ENCODE measurements around the gene IFI30. TPM values are rescaled to one million over a fixed set of nuclear protein-coding genes. Genes with fewer than 3 reads are reported as not detected.

Gene IFI30
- polyA plus RNA-seq, 1 of the 3 experiments (the other 2 are of a cell fraction): 11.6 TPM

- Histone ChIP-seq H4K20me1 (ENCODE audit: insufficient read depth) (no peaks in the 10 kb centered on the region), H2AFZ (ENCODE audit: low read depth) (peak overlapping the region; percentile 84; the same call in 1 of the 2 replicates), H3K27me3 (ENCODE audit: insufficient read depth) (no peaks in the 10 kb centered on the region), H3K79me2 (ENCODE audit: insufficient read depth) (no peaks in the 10 kb centered on the region), H3K9ac (no peak overlapping the region), H3F3A (replicated peaks; ENCODE audit: insufficient read depth) (no peaks in the 10 kb centered on the region), H3K4me1 (ENCODE audit: control insufficient read depth in 1 of 2, insufficient read depth in 2 of 2, low read depth in 1 of 2, low read length in 1 of 2) (peaks cover 0 to 19% of the 10 kb centered on the region in 2 experiments; a peak in 1 of 4 replicates), H3K9me3 (no peaks in the 10 kb centered on the region), H3K9me2 (no peaks in the 10 kb centered on the region), H3K36me3 (replicated peaks in 1 of 2; ENCODE audit: control insufficient read depth in 1 of 2, insufficient read depth in 2 of 2, low read length in 1 of 2) (no peaks in the 10 kb centered on the region), H3K4me2 (peak overlapping the region; percentile 82), H3K4me3 (ENCODE audit: low read depth in 2 of 2, low read length in 1 of 2) (peak overlapping the region; percentile 55 to 59), H3K27ac (ENCODE audit: low read depth in 2 of 2, low read length in 1 of 2) (peak overlapping the region in 1 of 2 experiments; percentile 62; a peak in 1 of 4 replicates)
- peak; percentile 89 for DNase-seq
- TF ChIP-seq EP300 (IDR thresholded peaks at IDR 0.05; ENCODE audit: borderline replicate concordance in 1 of 2, low read depth in 1 of 2, low read length in 1 of 2) (no peak), RAD21 (IDR thresholded peaks at IDR 0.05; ENCODE audit: low read length) (no peak), JUND (IDR thresholded peaks at IDR 0.05) (no peak), TEAD4 (IDR thresholded peaks at IDR 0.05; ENCODE audit: borderline replicate concordance, insufficient read depth) (no peak), MEF2A (IDR thresholded peaks at IDR 0.05; ENCODE audit: borderline replicate concordance, low read depth) (no peak), YY1 (IDR thresholded peaks at IDR 0.05; ENCODE audit: low read depth) (no peak), SIN3A (IDR thresholded peaks at IDR 0.05; ENCODE audit: borderline replicate concordance, low read depth, low read length) (no peak), POLR2AphosphoS5 (IDR thresholded peaks at IDR 0.05; ENCODE audit: low read depth, low read length) (no peak), REST (IDR thresholded peaks at IDR 0.05; ENCODE audit: low read depth, low read length) (no peak), RFX5 (IDR thresholded peaks at IDR 0.05; ENCODE audit: low read length) (no peak)
- TF ChIP-seq, protein P1, sequence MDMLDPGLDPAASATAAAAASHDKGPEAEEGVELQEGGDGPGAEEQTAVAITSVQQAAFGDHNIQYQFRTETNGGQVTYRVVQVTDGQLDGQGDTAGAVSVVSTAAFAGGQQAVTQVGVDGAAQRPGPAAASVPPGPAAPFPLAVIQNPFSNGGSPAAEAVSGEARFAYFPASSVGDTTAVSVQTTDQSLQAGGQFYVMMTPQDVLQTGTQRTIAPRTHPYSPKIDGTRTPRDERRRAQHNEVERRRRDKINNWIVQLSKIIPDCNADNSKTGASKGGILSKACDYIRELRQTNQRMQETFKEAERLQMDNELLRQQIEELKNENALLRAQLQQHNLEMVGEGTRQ (IDR thresholded peaks at IDR 0.05; ENCODE audit: borderline replicate concordance, low read depth, low read length): no peak
- TF ChIP-seq, protein P2, sequence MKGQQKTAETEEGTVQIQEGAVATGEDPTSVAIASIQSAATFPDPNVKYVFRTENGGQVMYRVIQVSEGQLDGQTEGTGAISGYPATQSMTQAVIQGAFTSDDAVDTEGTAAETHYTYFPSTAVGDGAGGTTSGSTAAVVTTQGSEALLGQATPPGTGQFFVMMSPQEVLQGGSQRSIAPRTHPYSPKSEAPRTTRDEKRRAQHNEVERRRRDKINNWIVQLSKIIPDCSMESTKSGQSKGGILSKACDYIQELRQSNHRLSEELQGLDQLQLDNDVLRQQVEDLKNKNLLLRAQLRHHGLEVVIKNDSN (IDR thresholded peaks at IDR 0.05; ENCODE audit: borderline replicate concordance, low read depth): no peak
- TF ChIP-seq, protein P3, sequence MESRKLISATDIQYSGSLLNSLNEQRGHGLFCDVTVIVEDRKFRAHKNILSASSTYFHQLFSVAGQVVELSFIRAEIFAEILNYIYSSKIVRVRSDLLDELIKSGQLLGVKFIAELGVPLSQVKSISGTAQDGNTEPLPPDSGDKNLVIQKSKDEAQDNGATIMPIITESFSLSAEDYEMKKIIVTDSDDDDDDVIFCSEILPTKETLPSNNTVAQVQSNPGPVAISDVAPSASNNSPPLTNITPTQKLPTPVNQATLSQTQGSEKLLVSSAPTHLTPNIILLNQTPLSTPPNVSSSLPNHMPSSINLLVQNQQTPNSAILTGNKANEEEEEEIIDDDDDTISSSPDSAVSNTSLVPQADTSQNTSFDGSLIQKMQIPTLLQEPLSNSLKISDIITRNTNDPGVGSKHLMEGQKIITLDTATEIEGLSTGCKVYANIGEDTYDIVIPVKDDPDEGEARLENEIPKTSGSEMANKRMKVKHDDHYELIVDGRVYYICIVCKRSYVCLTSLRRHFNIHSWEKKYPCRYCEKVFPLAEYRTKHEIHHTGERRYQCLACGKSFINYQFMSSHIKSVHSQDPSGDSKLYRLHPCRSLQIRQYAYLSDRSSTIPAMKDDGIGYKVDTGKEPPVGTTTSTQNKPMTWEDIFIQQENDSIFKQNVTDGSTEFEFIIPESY (IDR thresholded peaks at IDR 0.05; ENCODE audit: borderline replicate concordance, low read depth): no peak
- WGBS (ENCODE audit: low lambda C conversion rate): 18% methylated on average over 18 of the region's 39 CpGs
- ChIA-PET POLR2A (interaction anchor here (1.2 to 1.5 kb wide), 2 partner anchors 9 to 51 kb away, joined by 3 to 7 read pairs; no protein-coding TSS in a partner anchor), CTCF (interaction anchor here (0.7 to 9.4 kb wide), 6 partner anchors 8 to 1763 kb away, joined by 3 to 81 read pairs (median 32); partner anchors contain the start of gene MPV17L2)
These were observed 50.4 kb downstream of the IFI30 start for GRCh38 chr19:18223860-18224524.

Data from SK-N-SH (cell line).